Measurements from ENCODE around the gene TRERF1.

GRCh38 chr6:42260972-42261371 is 190.8 kb downstream of the TRERF1 start:
- TF ChIP-seq, protein P1, sequence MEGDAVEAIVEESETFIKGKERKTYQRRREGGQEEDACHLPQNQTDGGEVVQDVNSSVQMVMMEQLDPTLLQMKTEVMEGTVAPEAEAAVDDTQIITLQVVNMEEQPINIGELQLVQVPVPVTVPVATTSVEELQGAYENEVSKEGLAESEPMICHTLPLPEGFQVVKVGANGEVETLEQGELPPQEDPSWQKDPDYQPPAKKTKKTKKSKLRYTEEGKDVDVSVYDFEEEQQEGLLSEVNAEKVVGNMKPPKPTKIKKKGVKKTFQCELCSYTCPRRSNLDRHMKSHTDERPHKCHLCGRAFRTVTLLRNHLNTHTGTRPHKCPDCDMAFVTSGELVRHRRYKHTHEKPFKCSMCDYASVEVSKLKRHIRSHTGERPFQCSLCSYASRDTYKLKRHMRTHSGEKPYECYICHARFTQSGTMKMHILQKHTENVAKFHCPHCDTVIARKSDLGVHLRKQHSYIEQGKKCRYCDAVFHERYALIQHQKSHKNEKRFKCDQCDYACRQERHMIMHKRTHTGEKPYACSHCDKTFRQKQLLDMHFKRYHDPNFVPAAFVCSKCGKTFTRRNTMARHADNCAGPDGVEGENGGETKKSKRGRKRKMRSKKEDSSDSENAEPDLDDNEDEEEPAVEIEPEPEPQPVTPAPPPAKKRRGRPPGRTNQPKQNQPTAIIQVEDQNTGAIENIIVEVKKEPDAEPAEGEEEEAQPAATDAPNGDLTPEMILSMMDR (IDR thresholded peaks at IDR 0.05), result peak in 5 of 6 experiments; percentile 21 to 65 (median 42)
- no peak for TF ChIP-seq POLR2A (IDR thresholded peaks at IDR 0.05)

All from thyroid gland (tissue), 4 donors.